ENCODE measurements around the gene UBE3B. TPM values are rescaled to one million over a fixed set of nuclear protein-coding genes. Genes with fewer than 3 reads are reported as not detected.

The UBE3B gene
- polyA plus RNA-seq, 6 donors from 2014 or later: 19.8 to 30.1 (median 24.4) TPM

GRCh38 chr12:109458086-109458485 is 19.3 kb upstream of the UBE3B start:
- peak overlapping the region in 1 of 6 donors; percentile 17 for H3K27ac Mint-ChIP-seq

GRCh38 chr12:109458771-109459208 is 18.6 kb upstream of the UBE3B start:
- no peak overlapping the region for H3K27ac Mint-ChIP-seq
- H3K9me3 Mint-ChIP-seq: no peaks in the 10 kb centered on the region
- H3K4me3 Mint-ChIP-seq: no peak overlapping the region
- H3K36me3 Mint-ChIP-seq: peaks cover 20 to 51% of the 10 kb centered on the region in 2 donors
- peaks cover 21 to 38% (median 28%) of the 10 kb centered on the region in 3 donors for H3K4me1 Mint-ChIP-seq
- ATAC-seq (ENCODE audit: low read depth in 2 of 2) (no peak), DNase-seq (no peak)
- H3K27me3 Mint-ChIP-seq: no peaks in the 10 kb centered on the region

More at GRCh38 chr12:109458086-109458485, 19.3 kb upstream of the UBE3B start:
- peaks cover 14 to 31% (median 23%) of the 10 kb centered on the region in 3 donors for H3K4me1 Mint-ChIP-seq
- no peaks in the 10 kb centered on the region for H3K9me3 Mint-ChIP-seq
- ATAC-seq (ENCODE audit: low read depth in 2 of 2) (no peak), DNase-seq (no peak)
- no peak overlapping the region for H3K4me3 Mint-ChIP-seq
- no peaks in the 10 kb centered on the region for H3K27me3 Mint-ChIP-seq
- H3K36me3 Mint-ChIP-seq: peaks cover 25 to 57% of the 10 kb centered on the region in 2 donors

GRCh38 chr12:109459247-109459646 is 18.2 kb upstream of the UBE3B start:
- no peak overlapping the region for H3K27ac Mint-ChIP-seq
- H3K27me3 Mint-ChIP-seq: no peaks in the 10 kb centered on the region
- no peaks in the 10 kb centered on the region for H3K9me3 Mint-ChIP-seq
- DNase-seq (no peak), ATAC-seq (ENCODE audit: low read depth in 2 of 2) (no peak)
- H3K4me1 Mint-ChIP-seq: peaks cover 25 to 43% (median 32%) of the 10 kb centered on the region in 3 donors
- peaks cover 15 to 46% of the 10 kb centered on the region in 2 donors for H3K36me3 Mint-ChIP-seq
- H3K4me3 Mint-ChIP-seq: peak overlapping the region in 1 of 8 donors; percentile 11

- Mint-ChIP-seq H3K27ac (peak overlapping the region in 3 of 6 donors; percentile 56 to 86 (median 81)), H3K9me3 (no peaks in the 10 kb centered on the region), H3K4me3 (peak overlapping the region in 1 of 8 donors; percentile 63), H3K4me1 (peaks cover 32 to 43% (median 40%) of the 10 kb centered on the region in 3 donors), H3K36me3 (peaks cover 14 to 39% of the 10 kb centered on the region in 2 donors), H3K27me3 (no peaks in the 10 kb centered on the region)
- DNase-seq (no peak), ATAC-seq (ENCODE audit: low read depth in 2 of 2) (no peak)
These were observed 16.9 kb upstream of the UBE3B start for GRCh38 chr12:109460538-109460937.

- Mint-ChIP-seq H3K27me3 (no peaks in the 10 kb centered on the region), H3K27ac (peak overlapping the region; percentile 17 to 93 (median 82)), H3K36me3 (peaks cover 14 to 32% of the 10 kb centered on the region in 2 donors), H3K4me1 (peaks cover 32 to 46% (median 42%) of the 10 kb centered on the region in 3 donors), H3K9me3 (no peaks in the 10 kb centered on the region), H3K4me3 (peak overlapping the region in 2 of 8 donors; percentile 45 to 55)
- peak; percentile 47 to 61 for ATAC-seq (ENCODE audit: low read depth in 2 of 2)
- DNase-seq: no peak
These were observed 16.2 kb upstream of the UBE3B start for GRCh38 chr12:109461049-109461845.

GRCh38 chr12:109461846-109462756 is 15.3 kb upstream of the UBE3B start:
- peaks cover 32 to 48% (median 45%) of the 10 kb centered on the region in 3 donors for H3K4me1 Mint-ChIP-seq
- peaks cover 10 to 25% of the 10 kb centered on the region in 2 donors for H3K36me3 Mint-ChIP-seq

GRCh38 chr12:109462868-109463692 is 14.4 kb upstream of the UBE3B start:
- no peak for ATAC-seq (ENCODE audit: low read depth in 2 of 2)
- peak overlapping the region in 4 of 6 donors; percentile 1 to 80 (median 24) for H3K27ac Mint-ChIP-seq
- DNase-seq: no peak
- peak overlapping the region in 1 of 8 donors; percentile 48 for H3K4me3 Mint-ChIP-seq
- H3K4me1 Mint-ChIP-seq: peaks cover 32 to 47% (median 45%) of the 10 kb centered on the region in 3 donors
- H3K9me3 Mint-ChIP-seq: no peaks in the 10 kb centered on the region
- peaks cover under 1 to 16% of the 10 kb centered on the region in 2 donors for H3K36me3 Mint-ChIP-seq
- H3K27me3 Mint-ChIP-seq: no peaks in the 10 kb centered on the region

More at GRCh38 chr12:109461846-109462756, 15.3 kb upstream of the UBE3B start:
- Mint-ChIP-seq H3K27me3 (no peaks in the 10 kb centered on the region), H3K9me3 (no peaks in the 10 kb centered on the region), H3K4me3 (no peak overlapping the region), H3K27ac (peak overlapping the region in 5 of 6 donors; percentile 24 to 81 (median 80))
- no peak for DNase-seq
- no peak for ATAC-seq (ENCODE audit: low read depth in 2 of 2)

- Mint-ChIP-seq H3K9me3 (no peaks in the 10 kb centered on the region), H3K4me1 (peaks cover 32 to 51% (median 41%) of the 10 kb centered on the region in 3 donors), H3K27me3 (no peaks in the 10 kb centered on the region), H3K4me3 (no peak overlapping the region), H3K36me3 (peaks cover 0 to 10% of the 10 kb centered on the region in 2 donors), H3K27ac (peak overlapping the region in 3 of 6 donors; percentile 1 to 73 (median 12))
- ATAC-seq (ENCODE audit: low read depth in 2 of 2): no peak
- no peak for DNase-seq
These were observed 13.7 kb upstream of the UBE3B start for GRCh38 chr12:109463756-109464155.

- H3K36me3 Mint-ChIP-seq: no peaks in the 10 kb centered on the region
- no peaks in the 10 kb centered on the region for H3K9me3 Mint-ChIP-seq
- H3K27me3 Mint-ChIP-seq: no peaks in the 10 kb centered on the region
- no peak for ATAC-seq (ENCODE audit: low read depth in 2 of 2)
- no peak for DNase-seq
- H3K4me1 Mint-ChIP-seq: peaks cover 29 to 51% (median 39%) of the 10 kb centered on the region in 3 donors
- H3K4me3 Mint-ChIP-seq: no peak overlapping the region
- peak overlapping the region in 1 of 6 donors; percentile 27 for H3K27ac Mint-ChIP-seq
These were observed 12.6 kb upstream of the UBE3B start for GRCh38 chr12:109464642-109465351.

- DNase-seq: no peak
- Mint-ChIP-seq H3K9me3 (no peaks in the 10 kb centered on the region), H3K36me3 (no peaks in the 10 kb centered on the region), H3K4me1 (peaks cover 35 to 51% (median 46%) of the 10 kb centered on the region in 3 donors), H3K27me3 (no peaks in the 10 kb centered on the region), H3K4me3 (no peak overlapping the region), H3K27ac (peak overlapping the region in 1 of 6 donors; percentile 33)
- ATAC-seq (ENCODE audit: low read depth in 2 of 2): no peak
These were observed 11.1 kb upstream of the UBE3B start for GRCh38 chr12:109466305-109466704.

GRCh38 chr12:109466821-109467220 is 10.6 kb upstream of the UBE3B start:
- ATAC-seq (ENCODE audit: low read depth in 2 of 2) (no peak), DNase-seq (no peak)
- H3K36me3 Mint-ChIP-seq: no peaks in the 10 kb centered on the region
- no peak overlapping the region for H3K27ac Mint-ChIP-seq
- no peak overlapping the region for H3K4me3 Mint-ChIP-seq
- H3K4me1 Mint-ChIP-seq: peaks cover 31 to 47% (median 41%) of the 10 kb centered on the region in 3 donors
- no peaks in the 10 kb centered on the region for H3K27me3 Mint-ChIP-seq
- no peaks in the 10 kb centered on the region for H3K9me3 Mint-ChIP-seq

Measured in naive B cell (primary cell).